HG03442 (cell line): ENCODE results near the gene OGT.

Experiments used
- ATAC-seq: cut with Tn5 transposase; IDR thresholded peaks from one replicate; pipeline ENCODE4 v1.9.1; 2021; ENCODE audit warnings: mild to moderate bottlenecking, moderate library complexity; ENCODE audit not compliant: unreplicated experiment

OGT gene

GRCh38 chrX:71621603-71622002 is 88.7 kb downstream of the OGT start:
- ATAC-seq: no peak

GRCh38 chrX:71622032-71622575 is 89.2 kb downstream of the OGT start:
- no peak for ATAC-seq

DNA sequence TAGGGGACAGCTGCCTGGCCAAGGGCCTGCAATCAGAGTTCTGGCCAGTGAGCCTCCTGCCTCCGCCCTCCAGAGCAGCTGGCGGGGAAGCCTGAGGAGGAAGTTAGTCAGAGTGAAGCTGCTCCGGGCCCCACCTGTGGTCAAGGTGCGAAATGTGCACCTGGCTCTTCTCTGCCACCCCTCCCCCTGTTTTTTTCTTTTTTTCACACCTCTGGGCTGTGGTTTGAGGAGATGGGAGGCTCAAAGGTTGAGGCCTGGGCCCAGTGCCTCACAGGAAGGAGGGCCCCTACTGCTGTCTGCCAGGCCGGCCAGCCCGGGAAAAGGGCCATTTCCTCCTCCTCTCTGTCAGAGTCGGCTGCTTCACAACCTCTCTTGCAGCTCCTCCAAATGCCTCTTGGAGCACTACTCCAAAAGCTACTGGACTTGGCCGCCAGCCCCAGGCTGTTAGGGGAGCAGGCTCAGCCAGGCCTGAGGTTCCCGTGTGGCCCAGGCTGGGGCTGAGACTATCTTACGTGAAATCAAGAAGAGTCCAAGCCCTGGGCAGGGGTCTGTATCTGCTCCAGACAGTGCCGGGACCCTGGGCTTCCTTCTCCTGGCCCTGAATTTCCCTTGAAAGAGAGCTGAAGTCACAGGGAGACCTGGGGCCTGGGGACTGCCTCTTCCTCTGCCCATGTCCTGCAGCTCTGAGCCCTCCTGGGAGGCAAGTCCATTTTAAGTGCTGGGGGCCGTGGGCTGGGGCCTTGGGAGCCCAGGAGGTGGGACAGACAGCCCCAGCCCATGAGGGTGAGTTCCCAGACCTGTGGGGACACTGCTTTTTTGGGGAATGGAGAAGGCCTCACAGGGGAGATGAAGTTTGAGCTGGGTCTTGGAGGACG is 89.9 kb downstream of the OGT start:
- ATAC-seq: peak; percentile 47

DNA sequence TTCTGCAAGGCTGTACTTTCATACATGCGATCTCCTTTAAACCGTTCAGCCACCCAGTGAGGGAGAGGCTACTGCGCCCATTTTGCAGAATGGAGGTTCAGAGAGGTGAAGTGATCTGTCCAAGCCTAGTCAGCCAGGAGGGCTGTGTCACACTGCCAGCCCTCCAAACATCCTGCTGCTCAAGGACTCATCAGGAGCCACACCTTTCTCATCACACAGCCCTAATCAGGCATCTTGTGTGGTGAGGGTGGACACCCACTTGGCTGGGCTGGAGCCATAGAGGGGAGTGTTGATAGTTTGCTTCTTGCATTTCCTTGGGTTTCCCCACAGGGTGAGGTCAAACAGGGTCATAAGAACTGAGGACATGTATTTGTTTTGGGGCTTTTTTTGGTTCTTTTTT is 90.8 kb downstream of the OGT start:
- ATAC-seq: no peak

GRCh38 chrX:71625471-71625870 is 92.6 kb downstream of the OGT start:
- ATAC-seq: no peak
